ENCODE data around the gene SUDS3. TPM values are rescaled to one million over a fixed set of nuclear protein-coding genes. Genes with fewer than 3 reads are reported as not detected.

Gene SUDS3
- total and polyA plus RNA-seq, 2 donors (not counting 1 experiment from before 2014, with no cell fraction given), result 12.1 to 53.9 TPM

GRCh38 chr12:118436986-118437385 lies 60.6 kb downstream of the SUDS3 start:
- peaks cover 19% of the 10 kb centered on the region for H3K27me3 Mint-ChIP-seq
- no peak overlapping the region for H3K4me3 ChIP-seq (ENCODE audit: control extremely low read depth in 1 of 5, extremely low read depth in 1 of 5, insufficient read depth in 1 of 5, low read depth in 2 of 5, low read length in 4 of 5)
- no peak overlapping the region for H3K9ac ChIP-seq (ENCODE audit: low read length)
- H4K20me1 ChIP-seq (ENCODE audit: control insufficient read depth, insufficient read depth, low read length, poor library complexity, severe bottlenecking), result no peaks in the 10 kb centered on the region
- no peak overlapping the region for H2AFZ ChIP-seq (ENCODE audit: insufficient read depth, low read depth, low read length, poor library complexity, severe bottlenecking)
- no peak overlapping the region for H3K27ac Mint-ChIP-seq
- POLR2A ChIA-PET, result no interaction called here
- peaks cover 0 to 5% (median 0%) of the 10 kb centered on the region in 3 donors for H3K9me3 ChIP-seq (ENCODE audit: control extremely low read depth in 1 of 3, control insufficient read depth in 2 of 3, insufficient read depth in 1 of 3, low read length in 2 of 3)
- no peak for TF ChIP-seq EZH2 (IDR thresholded peaks at IDR 0.05; ENCODE audit: borderline replicate concordance, insufficient read depth, low read depth, low read length, poor library complexity, severe bottlenecking)
- no peak for TF ChIP-seq CTCF (IDR thresholded peaks at IDR 0.05)
- intact Hi-C loops (cut with micrococcal nuclease), result no loop called here
- no peaks in the 10 kb centered on the region for H3K27me3 ChIP-seq (replicated peaks in 1 of 4; ENCODE audit: control extremely low read depth in 1 of 4, control insufficient read depth in 3 of 4, insufficient read depth in 4 of 4, low read length in 3 of 4)
- ATAC-seq (ENCODE audit: low read depth) (no peak), DNase-seq (no peak)
- no peak overlapping the region for H3K4me2 ChIP-seq (replicated peaks; ENCODE audit: low read depth, low read length, poor library complexity, severe bottlenecking)
- H3K4me3 Mint-ChIP-seq, result no peak overlapping the region
- no CpG with 5 or more reads among the region's 2 CpGs for WGBS (ENCODE audit: insufficient coverage)
- no peaks in the 10 kb centered on the region for H3K79me2 ChIP-seq (ENCODE audit: control insufficient read depth, insufficient read depth, low read length)
- no peak overlapping the region for H3K27ac ChIP-seq (ENCODE audit: low read length in 2 of 2)
- no peaks in the 10 kb centered on the region for H3K9me3 Mint-ChIP-seq (ENCODE audit: insufficient read depth)
- no peaks in the 10 kb centered on the region for H3K36me3 ChIP-seq (replicated peaks in 1 of 2; ENCODE audit: control extremely low read depth in 1 of 2, control insufficient read depth in 1 of 2, extremely low read depth in 1 of 2, insufficient read depth in 2 of 2, low read length in 1 of 2)
- no peaks in the 10 kb centered on the region for H3K4me1 Mint-ChIP-seq
- CTCF ChIA-PET, result no interaction called here
- no peaks in the 10 kb centered on the region for H3K4me1 ChIP-seq (ENCODE audit: control insufficient read depth in 2 of 2, insufficient read depth in 2 of 2, low read length in 2 of 2)

- H3K4me3 ChIP-seq (ENCODE audit: control extremely low read depth in 1 of 5, extremely low read depth in 1 of 5, insufficient read depth in 1 of 5, low read depth in 2 of 5, low read length in 4 of 5), result no peak overlapping the region
- no CpG with 5 or more reads among the region's 3 CpGs for WGBS (ENCODE audit: insufficient coverage)
- Mint-ChIP-seq H3K27ac (no peak overlapping the region), H3K4me1 (no peaks in the 10 kb centered on the region), H3K4me3 (no peak overlapping the region), H3K27me3 (peaks cover 34% of the 10 kb centered on the region), H3K9me3 (ENCODE audit: insufficient read depth) (no peaks in the 10 kb centered on the region)
- no peaks in the 10 kb centered on the region for H3K4me1 ChIP-seq (ENCODE audit: control insufficient read depth in 2 of 2, insufficient read depth in 2 of 2, low read length in 2 of 2)
- no peaks in the 10 kb centered on the region for H3K27me3 ChIP-seq (replicated peaks in 1 of 4; ENCODE audit: control extremely low read depth in 1 of 4, control insufficient read depth in 3 of 4, insufficient read depth in 4 of 4, low read length in 3 of 4)
- no peak for TF ChIP-seq CTCF (IDR thresholded peaks at IDR 0.05)
- TF ChIP-seq EZH2 (IDR thresholded peaks at IDR 0.05; ENCODE audit: borderline replicate concordance, insufficient read depth, low read depth, low read length, poor library complexity, severe bottlenecking), result no peak
- no peaks in the 10 kb centered on the region for H4K20me1 ChIP-seq (ENCODE audit: control insufficient read depth, insufficient read depth, low read length, poor library complexity, severe bottlenecking)
- ATAC-seq (ENCODE audit: low read depth), result no peak
- no peak overlapping the region for H3K27ac ChIP-seq (ENCODE audit: low read length in 2 of 2)
- POLR2A ChIA-PET, result no interaction called here
- H2AFZ ChIP-seq (ENCODE audit: insufficient read depth, low read depth, low read length, poor library complexity, severe bottlenecking), result no peak overlapping the region
- CTCF ChIA-PET, result no interaction called here
- H3K9me3 ChIP-seq (ENCODE audit: control extremely low read depth in 1 of 3, control insufficient read depth in 2 of 3, insufficient read depth in 1 of 3, low read length in 2 of 3), result peaks cover 0 to 5% (median 0%) of the 10 kb centered on the region in 3 donors
- no peaks in the 10 kb centered on the region for H3K79me2 ChIP-seq (ENCODE audit: control insufficient read depth, insufficient read depth, low read length)
- intact Hi-C loops (cut with micrococcal nuclease), result no loop called here
- no peaks in the 10 kb centered on the region for H3K36me3 ChIP-seq (replicated peaks in 1 of 2; ENCODE audit: control extremely low read depth in 1 of 2, control insufficient read depth in 1 of 2, extremely low read depth in 1 of 2, insufficient read depth in 2 of 2, low read length in 1 of 2)
- no peak overlapping the region for H3K9ac ChIP-seq (ENCODE audit: low read length)
- no peak overlapping the region for H3K4me2 ChIP-seq (replicated peaks; ENCODE audit: low read depth, low read length, poor library complexity, severe bottlenecking)
- no peak for DNase-seq
These were observed 62.7 kb downstream of the SUDS3 start for GRCh38 chr12:118439068-118439467.
